Adrenal gland (tissue), 12 donors: ENCODE data around the gene C10orf90. TPM values are rescaled to one million over a fixed set of nuclear protein-coding genes. Genes with fewer than 3 reads are reported as not detected.

Source experiments
- DNase-seq, 7 donors: peaks; one replicate each; pipeline ENCODE4 v3.0.0-alpha.2; 2019 to 2020
- H3K27ac ChIP-seq, 5 donors: fragments of 200-600 bp; sonication (generic) in 4 of 5; 1 replicate in 3 of 5; 2 replicates in 2 of 5; pipeline versions ENCODE4 v1.5.1 to v1.8.0; 2016 to 2020; ENCODE audit warnings: mild to moderate bottlenecking in 1 of 5
- H3K27me3 ChIP-seq: fragments of 200-600 bp; 2 replicates; pipeline ENCODE4 v1.8.0; 2021
- H3K36me3 ChIP-seq, 2 donors: fragments of 200-600 bp; replicated peaks in 1 of 2; 1 replicate in 1 of 2; 2 replicates in 1 of 2; pipeline versions ENCODE4 v1.5.1 to v1.8.0; 2018 to 2022
- H3K4me1 ChIP-seq, 2 donors: fragments of 200-600 bp; replicated peaks in 1 of 2; 1 replicate in 1 of 2; 2 replicates in 1 of 2; pipeline versions ENCODE4 v1.5.1 to v1.8.0; 2018 to 2021
- H3K4me3 ChIP-seq, 4 donors: fragments of 200-600 bp; sonication (generic) in 3 of 4; one replicate each; pipeline ENCODE4 v1.5.1; 2016 to 2018
- H3K9me3 ChIP-seq, 3 donors: fragments of 200-600 bp; sonication (generic) in 1 of 3; replicated peaks in 1 of 3; 1 replicate in 2 of 3; 2 replicates in 1 of 3; pipeline versions ENCODE4 v1.5.1 to v1.8.0; 2016 to 2021
- POLR2A ChIP-seq, 2 donors: fragments of 450-650 bp; IDR thresholded peaks; one replicate each; pipeline ENCODE4 v1.6.1; 2017; ENCODE audit warnings: antibody characterized with exemption in 2 of 2, mild to moderate bottlenecking in 2 of 2, moderate library complexity in 1 of 2
- WGBS, 4 donors: extraction: QIAGEN DNeasy Blood & Tissue Kit in 2 of 4; methylation state at CpG; one replicate each; pipeline versions ENCODE4 v1.1.5 to v1.1.7; 2013 to 2017; 5-methylcytosine and 5-hydroxymethylcytosine counted together
- intact Hi-C, 2 donors: fragments of 100-400 bp; cut with DNase I; formaldehyde crosslinking; loops; one replicate each; pipeline versions ENCODE4 v1.14.1 to v1.15.0; 2022 to 2023
- polyA plus RNA-seq, 3 donors: library from polyadenylated mRNA; stranded (reverse); fragments of 200-250 nt in 2 of 3; fragments of 350-450 nt in 1 of 3; fragmentation: Illumina TruSeq in 1 of 3; extraction: RNeasy Lipid Tissue Mini Kit (QIAGEN cat#74804) in 1 of 3; gene quantifications; one replicate each; pipeline ENCODE4 v1.2.3, GENCODE V29; 2013 to 2014
- total RNA-seq, 9 donors: library from RNA; depleted of rRNA in 4 of 9; stranded (reverse); fragments of >200 nt in 4 of 9; fragments of 120-200 nt in 1 of 9; fragmentation: NEBNext Ultra II Directional in 1 of 9; extraction: Animal tissue kit (Norgen Biotek cat#: 25700) in 1 of 9; gene quantifications; one replicate each; pipeline versions ENCODE4 v1.1.0 to v1.2.4, GENCODE V29; 2013 to 2023
- TF ChIP-seq, protein P1 (sequence below), 6 experiments: fragments of 450-650 bp in 4 of 6; fragments of 200-600 bp in 2 of 6; sonication (generic) in 1 of 6; IDR thresholded peaks; 1 replicate in 5 of 6; 2 replicates in 1 of 6; pipeline versions ENCODE4 v1.5.1 to v1.8.0; 2016 to 2021; ENCODE audit warnings: antibody characterized with exemption in 6 of 6, mild to moderate bottlenecking in 2 of 6, moderate library complexity in 1 of 6
- donor health status: healthy with polysubstance abuse.
- donor health status: Bipolar disorder and iron deficiency.
- donor health status: DM: yes; HTN: yes; CAD: no.
- donor health status: DM: no; HTN: no; CAD: no.
- donor health status: DM: no; HTN: no; CAD: no.
- donor health status: DM: yes; HTN: yes; CAD: no.

C10orf90 gene
- total and polyA plus RNA-seq, 12 donors = 0.10 to 0.18 TPM; not detected in 10

DNA sequence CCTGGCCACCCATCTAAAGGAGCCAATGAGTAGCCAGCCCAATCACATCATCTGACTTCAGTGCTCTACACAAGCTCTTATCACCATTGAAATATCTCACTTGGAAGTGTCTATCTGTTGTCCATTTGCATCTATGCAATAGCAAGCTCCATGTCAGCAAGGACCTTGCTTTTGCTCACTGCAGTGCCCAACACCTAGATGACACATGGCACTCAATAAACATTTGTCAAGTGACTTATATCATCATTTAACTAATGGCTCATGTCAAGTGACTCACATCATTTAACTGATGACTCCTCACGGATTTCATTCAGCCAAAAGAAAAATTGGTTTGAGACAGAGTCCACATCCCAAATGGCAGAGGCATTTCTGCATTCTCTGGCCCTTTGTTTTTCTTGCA lies 189.3 kb downstream of the C10orf90 start:
- no peaks in the 10 kb centered on the region for H3K4me1 ChIP-seq
- TF ChIP-seq, protein P1, sequence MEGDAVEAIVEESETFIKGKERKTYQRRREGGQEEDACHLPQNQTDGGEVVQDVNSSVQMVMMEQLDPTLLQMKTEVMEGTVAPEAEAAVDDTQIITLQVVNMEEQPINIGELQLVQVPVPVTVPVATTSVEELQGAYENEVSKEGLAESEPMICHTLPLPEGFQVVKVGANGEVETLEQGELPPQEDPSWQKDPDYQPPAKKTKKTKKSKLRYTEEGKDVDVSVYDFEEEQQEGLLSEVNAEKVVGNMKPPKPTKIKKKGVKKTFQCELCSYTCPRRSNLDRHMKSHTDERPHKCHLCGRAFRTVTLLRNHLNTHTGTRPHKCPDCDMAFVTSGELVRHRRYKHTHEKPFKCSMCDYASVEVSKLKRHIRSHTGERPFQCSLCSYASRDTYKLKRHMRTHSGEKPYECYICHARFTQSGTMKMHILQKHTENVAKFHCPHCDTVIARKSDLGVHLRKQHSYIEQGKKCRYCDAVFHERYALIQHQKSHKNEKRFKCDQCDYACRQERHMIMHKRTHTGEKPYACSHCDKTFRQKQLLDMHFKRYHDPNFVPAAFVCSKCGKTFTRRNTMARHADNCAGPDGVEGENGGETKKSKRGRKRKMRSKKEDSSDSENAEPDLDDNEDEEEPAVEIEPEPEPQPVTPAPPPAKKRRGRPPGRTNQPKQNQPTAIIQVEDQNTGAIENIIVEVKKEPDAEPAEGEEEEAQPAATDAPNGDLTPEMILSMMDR (IDR thresholded peaks at IDR 0.05) = no peak
- no peak for TF ChIP-seq POLR2A (IDR thresholded peaks at IDR 0.05)
- WGBS, 4 donors = 38 to 62% (median 44%) methylated on average over 1 of the region's 1 CpG
- no peaks in the 10 kb centered on the region for H3K36me3 ChIP-seq
- intact Hi-C loops = no loop called here
- DNase-seq = no peak
- H3K27ac ChIP-seq = no peak overlapping the region
- no peaks in the 10 kb centered on the region for H3K9me3 ChIP-seq
- H3K27me3 ChIP-seq = no peaks in the 10 kb centered on the region
- no peak overlapping the region for H3K4me3 ChIP-seq

DNA sequence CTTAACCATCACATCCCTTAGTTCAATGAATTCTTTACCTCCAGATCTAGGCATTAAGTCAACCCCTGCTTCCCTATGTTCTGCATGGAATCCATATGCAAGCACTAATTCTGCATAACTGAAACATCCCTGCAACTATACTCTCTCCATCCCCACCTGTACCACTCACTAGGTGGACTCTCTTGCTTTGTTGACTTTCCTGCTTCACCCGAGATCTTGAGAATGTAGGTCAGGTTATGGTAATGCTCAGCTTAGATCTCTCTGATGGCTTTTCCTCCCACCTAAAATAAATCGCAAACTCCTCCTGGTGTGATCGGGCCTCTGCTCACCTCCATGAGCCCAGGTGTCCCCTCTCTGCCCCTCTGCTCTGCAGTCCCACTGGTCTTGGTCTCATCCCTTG lies 189.8 kb downstream of the C10orf90 start:
- DNase-seq = no peak
- 83 to 91% (median 84%) methylated on average over 3 of the region's 3 CpGs for WGBS, 4 donors

DNA sequence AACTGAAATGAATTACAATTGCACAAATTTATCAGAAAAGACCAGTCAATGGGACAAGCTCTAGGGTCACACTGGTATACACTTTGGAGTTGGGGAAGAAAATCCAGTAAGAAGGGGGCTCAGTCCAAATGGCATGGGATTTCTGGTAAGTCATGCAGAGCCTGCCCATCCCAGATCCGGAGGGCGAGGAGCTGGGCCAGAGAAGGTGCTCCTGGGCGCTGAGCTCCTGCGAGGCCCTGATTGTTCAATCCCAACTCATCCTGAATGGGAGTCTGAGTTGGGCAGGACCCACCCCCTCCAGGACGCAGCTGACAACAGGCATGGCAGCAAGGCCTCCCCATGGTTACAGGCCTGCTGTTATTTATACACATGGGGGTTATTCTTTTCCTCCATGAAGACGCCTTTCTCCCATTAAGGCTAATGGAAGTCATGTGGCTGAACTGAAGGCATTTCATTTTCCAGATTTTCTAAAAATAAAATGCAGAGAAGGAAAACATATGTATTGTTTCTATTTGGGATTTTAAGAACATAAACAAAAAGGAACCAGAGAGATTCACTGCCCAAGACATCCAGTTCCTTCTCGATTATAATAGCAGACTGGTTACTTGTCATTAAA lies 191.1 kb downstream of the C10orf90 start:
- Histone ChIP-seq H3K4me3 (no peak overlapping the region), H3K27me3 (no peaks in the 10 kb centered on the region), H3K36me3 (no peaks in the 10 kb centered on the region), H3K9me3 (no peaks in the 10 kb centered on the region), H3K4me1 (no peaks in the 10 kb centered on the region), H3K27ac (no peak overlapping the region)
- intact Hi-C loops = no loop called here
- WGBS, 4 donors = 78 to 96% (median 84%) methylated on average over 5 to 7 of the region's 7 CpGs
- TF ChIP-seq, protein P1 (IDR thresholded peaks at IDR 0.05) = no peak
- TF ChIP-seq POLR2A (IDR thresholded peaks at IDR 0.05) = no peak
- DNase-seq = no peak

More for the DNA sequence above, 189.8 kb downstream of the C10orf90 start:
- Histone ChIP-seq H3K36me3 (no peaks in the 10 kb centered on the region), H3K9me3 (no peaks in the 10 kb centered on the region), H3K27me3 (no peaks in the 10 kb centered on the region), H3K4me3 (no peak overlapping the region), H3K27ac (no peak overlapping the region), H3K4me1 (no peaks in the 10 kb centered on the region)
- no peak for TF ChIP-seq POLR2A (IDR thresholded peaks at IDR 0.05)
- TF ChIP-seq, protein P1 (IDR thresholded peaks at IDR 0.05) = no peak
- intact Hi-C loops = no loop called here

DNA sequence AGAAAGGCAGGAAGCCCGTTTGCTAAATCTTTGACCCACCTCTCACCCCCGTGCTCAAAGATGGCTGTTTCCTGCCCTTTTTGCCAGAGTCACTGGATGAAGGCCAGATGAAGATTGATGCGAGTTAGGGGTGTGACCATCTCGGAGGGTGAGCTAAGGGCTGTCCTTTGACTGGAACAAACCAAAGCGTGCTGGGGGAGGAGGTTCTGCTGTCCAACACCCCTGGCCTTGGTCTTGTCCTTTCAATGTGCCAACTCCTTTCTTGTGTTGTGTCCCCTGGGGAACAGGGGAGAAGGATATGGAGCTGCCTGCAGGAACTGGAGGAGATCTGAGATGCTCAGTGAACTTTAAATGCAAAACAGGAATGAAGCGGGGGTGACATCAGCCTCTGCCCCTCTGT lies 191.9 kb downstream of the C10orf90 start:
- TF ChIP-seq, protein P1 (IDR thresholded peaks at IDR 0.05) = no peak
- TF ChIP-seq POLR2A (IDR thresholded peaks at IDR 0.05) = no peak
- 37 to 46% (median 41%) methylated on average over 6 of the region's 6 CpGs for WGBS, 4 donors
- intact Hi-C loops = no loop called here

More for the DNA sequence above, 191.9 kb downstream of the C10orf90 start:
- H3K27ac ChIP-seq = no peak overlapping the region
- no peak overlapping the region for H3K4me3 ChIP-seq
- H3K4me1 ChIP-seq = no peaks in the 10 kb centered on the region
- H3K9me3 ChIP-seq = no peaks in the 10 kb centered on the region
- peak in 2 of 7 donors; percentile 17 to 24 for DNase-seq
- no peaks in the 10 kb centered on the region for H3K27me3 ChIP-seq
- no peaks in the 10 kb centered on the region for H3K36me3 ChIP-seq
